Heart left ventricle (tissue), 16 donors: ENCODE measurements around the gene DPPA4. TPM values are rescaled to one million over a fixed set of nuclear protein-coding genes. Genes with fewer than 3 reads are reported as not detected.

Source experiments
- ATAC-seq, 4 donors: fragments of 200-7000 bp; cut with Tn5 transposase; one replicate each; pipeline ENCODE4 v1.9.1; 2020 to 2022; ENCODE audit warnings: moderate library complexity in 4 of 4, mild to moderate bottlenecking in 3 of 4, moderate number of reproducible peaks in 1 of 4
- DNase-seq, 5 donors: peaks; one replicate each; pipeline ENCODE4 v3.0.0-alpha.2; 2020
- H3K27ac ChIP-seq, 12 donors: fragments of 200-600 bp; sonication (generic) in 4 of 12; one replicate each; pipeline versions ENCODE4 v1.5.0 to v1.8.0; 2016 to 2022; ENCODE audit warnings: mild to moderate bottlenecking in 2 of 12
- H3K27me3 ChIP-seq, 9 donors: fragments of 200-600 bp; sonication (generic) in 2 of 9; one replicate each; pipeline versions ENCODE4 v1.5.1 to v1.8.0; 2016 to 2022; ENCODE audit warnings: mild to moderate bottlenecking in 3 of 9
- H3K36me3 ChIP-seq, 9 donors: fragments of 200-600 bp; sonication (generic) in 2 of 9; one replicate each; pipeline versions ENCODE4 v1.5.0 to v1.8.0; 2018 to 2022; ENCODE audit warnings: mild to moderate bottlenecking in 2 of 9
- H3K4me1 ChIP-seq, 12 donors: fragments of 200-600 bp; sonication (generic) in 4 of 12; one replicate each; pipeline versions ENCODE4 v1.5.0 to v1.8.0; 2016 to 2022; ENCODE audit warnings: mild to moderate bottlenecking in 3 of 12
- H3K4me3 ChIP-seq, 12 donors: fragments of 200-600 bp; sonication (generic) in 4 of 12; one replicate each; pipeline versions ENCODE4 v1.5.0 to v1.8.0; 2017 to 2022; ENCODE audit warnings: mild to moderate bottlenecking in 9 of 12, moderate library complexity in 4 of 12
- H3K9me3 ChIP-seq, 12 donors: fragments of 200-600 bp; sonication (generic) in 4 of 12; one replicate each; pipeline versions ENCODE4 v1.5.0 to v1.8.0; 2016 to 2022; ENCODE audit warnings: mild to moderate bottlenecking in 1 of 12
- CTCF ChIP-seq, 12 donors: fragments of 200-600 bp; sonication (generic) in 4 of 12; IDR thresholded peaks; one replicate each; pipeline versions ENCODE4 v1.5.0 to v1.8.0; 2018 to 2022; ENCODE audit warnings: antibody characterized with exemption in 12 of 12, mild to moderate bottlenecking in 5 of 12
- POLR2A ChIP-seq, 2 donors: fragments of 450-650 bp; IDR thresholded peaks; one replicate each; pipeline ENCODE4 v1.6.1; 2017; ENCODE audit warnings: antibody characterized with exemption in 2 of 2, mild to moderate bottlenecking in 2 of 2, moderate library complexity in 2 of 2
- WGBS, 4 donors: extraction: QIAGEN DNeasy Blood & Tissue Kit in 2 of 4; methylation state at CpG; one replicate each; pipeline versions ENCODE4 v1.1.5 to v1.1.7; 2013 to 2018; 5-methylcytosine and 5-hydroxymethylcytosine counted together
- intact Hi-C, 10 donors: fragments of 100-400 bp; cut with DNase I; formaldehyde crosslinking; loops; one replicate each; pipeline versions ENCODE4 v1.11.1 to v1.14.2; 2022
- polyA plus RNA-seq, 2 donors: library from polyadenylated mRNA; stranded (reverse); fragments of 200-250 nt; gene quantifications; one replicate each; pipeline ENCODE4 v1.2.3, GENCODE V29; 2013
- total RNA-seq, 9 donors: library from RNA; depleted of rRNA in 2 of 9; stranded (reverse); fragments of >200 nt in 2 of 9; fragmentation: NEBNext Ultra II Directional in 3 of 9; extraction: Animal tissue kit (Norgen Biotek cat#: 25700) in 3 of 9; gene quantifications; one replicate each; pipeline versions ENCODE4 v1.1.0 to v1.2.4, GENCODE V29; 2016 to 2023
- donor health status: ischemic (EF 13 %, LVEDD 7.1; RV severe dilation, severe dysfunction).
- donor health status: healthy with polysubstance abuse.
- donor health status: DM: no; HTN: yes; CAD: no.
- donor health status: DM: no; HTN: no; CAD: no.
- donor health status: ischemic (EF 25% LVEDD 6.9; RV normal size, moderate dysfunction).
- donor health status: ischemic (EF 25% LVEDD 5.7; RV mildly dilated, moderate dysfunction).
- donor health status: healthy.
- donor health status: DM: yes; HTN: yes; CAD: no.
- donor health status: ischemic (EF 35%, LVEDD 5.7; RV mildly dilated, moderate dysfunction).
- donor health status: nonischemic (EF 11% LVEDD 7.7; RV severe dilation, severe dysfunction).
- donor health status: DM: yes; HTN: yes; CAD: no.
- donor health status: PGD.
- donor health status: ischemic (EF 29% LVEDD 5.4; RV normal size, mild dysfunction).
- donor health status: nonischemic (EF 23%, LVEDD 6.1; RV moderate dilation, normal function).

The DPPA4 gene
- total and polyA plus RNA-seq, 11 donors, result not detected

GRCh38 chr3:109336291-109336861 lies 970 bp downstream of the DPPA4 start:
- 2% methylated on average over 17 of the region's 17 CpGs for WGBS, 4 donors
- Histone ChIP-seq H3K9me3 (no peaks in the 10 kb centered on the region), H3K36me3 (no peaks in the 10 kb centered on the region), H3K4me1 (peaks cover 0 to 6% (median 0%) of the 10 kb centered on the region in 12 donors), H3K4me3 (peak overlapping the region in 10 of 12 donors; percentile 10 to 56 (median 36)), H3K27ac (no peak overlapping the region), H3K27me3 (peaks cover 0 to 29% (median 8%) of the 10 kb centered on the region in 9 donors)
- intact Hi-C loops, result no loop called here
- DNase-seq, result peak in 2 of 5 donors; percentile 9 to 35
- no peak for TF ChIP-seq POLR2A (IDR thresholded peaks at IDR 0.05)
- TF ChIP-seq CTCF (IDR thresholded peaks at IDR 0.05), result no peak
- ATAC-seq, result peak in 2 of 4 donors; percentile 55 to 64

GRCh38 chr3:109334572-109334971 lies 2.8 kb downstream of the DPPA4 start:
- no peak for TF ChIP-seq CTCF (IDR thresholded peaks at IDR 0.05)
- TF ChIP-seq POLR2A (IDR thresholded peaks at IDR 0.05), result no peak
- H3K4me3 ChIP-seq, result no peak overlapping the region
- no peak for DNase-seq

GRCh38 chr3:109331692-109332091 lies 5.7 kb downstream of the DPPA4 start:
- no peak overlapping the region for H3K27ac ChIP-seq
- H3K36me3 ChIP-seq, result no peaks in the 10 kb centered on the region
- intact Hi-C loops, result no loop called here
- no peaks in the 10 kb centered on the region for H3K9me3 ChIP-seq
- peaks cover 0 to 6% (median 0%) of the 10 kb centered on the region in 12 donors for H3K4me1 ChIP-seq
- DNase-seq, result no peak
- no peak overlapping the region for H3K4me3 ChIP-seq
- 74 to 87% (median 83%) methylated on average over 5 of the region's 5 CpGs for WGBS, 4 donors
- no peak for TF ChIP-seq POLR2A (IDR thresholded peaks at IDR 0.05)
- peaks cover 0 to 17% (median under 1%) of the 10 kb centered on the region in 9 donors for H3K27me3 ChIP-seq
- ATAC-seq, result no peak

More at GRCh38 chr3:109334572-109334971, 2.8 kb downstream of the DPPA4 start:
- H3K36me3 ChIP-seq, result no peaks in the 10 kb centered on the region
- intact Hi-C loops, result no loop called here
- H3K27ac ChIP-seq, result no peak overlapping the region
- peaks cover 0 to 6% (median 0%) of the 10 kb centered on the region in 12 donors for H3K4me1 ChIP-seq
- peaks cover 0 to 29% (median 8%) of the 10 kb centered on the region in 9 donors for H3K27me3 ChIP-seq
- H3K9me3 ChIP-seq, result no peaks in the 10 kb centered on the region
- ATAC-seq, result no peak
- 64 to 75% (median 70%) methylated on average over 1 of the region's 1 CpG for WGBS, 4 donors

- Histone ChIP-seq H3K4me3 (no peak overlapping the region), H3K4me1 (no peaks in the 10 kb centered on the region), H3K36me3 (no peaks in the 10 kb centered on the region), H3K27me3 (peaks cover 0 to 11% (median 0%) of the 10 kb centered on the region in 9 donors), H3K9me3 (no peaks in the 10 kb centered on the region), H3K27ac (no peak overlapping the region)
- DNase-seq (no peak), ATAC-seq (no peak)
- WGBS, 4 donors, result 70 to 79% (median 72%) methylated on average over 7 of the region's 7 CpGs
- TF ChIP-seq POLR2A (IDR thresholded peaks at IDR 0.05) (no peak), CTCF (IDR thresholded peaks at IDR 0.05) (no peak)
- intact Hi-C loops, result no loop called here
Observed at GRCh38 chr3:109330405-109330804, 6.9 kb downstream of the DPPA4 start.

- intact Hi-C loops, result no loop called here
- H3K4me1 ChIP-seq, result no peaks in the 10 kb centered on the region
- H3K27me3 ChIP-seq, result peaks cover 0 to 7% (median 0%) of the 10 kb centered on the region in 9 donors
- DNase-seq (no peak), ATAC-seq (no peak)
- WGBS, 4 donors, result 65 to 77% (median 69%) methylated on average over 3 of the region's 3 CpGs
- no peak for TF ChIP-seq CTCF (IDR thresholded peaks at IDR 0.05)
- TF ChIP-seq POLR2A (IDR thresholded peaks at IDR 0.05), result no peak
- H3K9me3 ChIP-seq, result no peaks in the 10 kb centered on the region
- no peak overlapping the region for H3K4me3 ChIP-seq
- no peaks in the 10 kb centered on the region for H3K36me3 ChIP-seq
- no peak overlapping the region for H3K27ac ChIP-seq
Observed at GRCh38 chr3:109328202-109328601, 9.1 kb downstream of the DPPA4 start.
